HepG2 (cell line): ENCODE results near the gene FBF1. TPM values are rescaled to one million over a fixed set of nuclear protein-coding genes. Genes with fewer than 3 reads are reported as not detected.

ENCODE experiments used
- ATM ChIP-seq: fragments of 450-650 bp; IDR thresholded peaks from 2 replicates; pipeline ENCODE4 v1.7.1; 2017; ENCODE audit warnings: mild to moderate bottlenecking, borderline replicate concordance
- ERF ChIP-seq: IDR thresholded peaks from 2 replicates; pipeline ENCODE4 v1.6.1; 2018; ENCODE audit warnings: missing biosample characterization, missing genetic modification reagents
- HMG20B ChIP-seq: conservative IDR thresholded peaks from 2 replicates; pipeline ENCODE4 v1.6.1; 2016; ENCODE audit warnings: missing genetic modification reagents, missing compliant biosample characterization
- KMT2A ChIP-seq: sonication (generic); formaldehyde crosslinking; IDR thresholded peaks from 2 replicates; pipeline ENCODE4 v1.4.0; 2020; ENCODE audit warnings: missing genetic modification reagents
- NFAT5 ChIP-seq: sonication (generic); formaldehyde crosslinking; IDR thresholded peaks from 2 replicates; pipeline ENCODE4 v1.4.0; 2020; ENCODE audit warnings: missing genetic modification reagents
- NFE2L1 ChIP-seq: sonication (generic); formaldehyde crosslinking; IDR thresholded peaks from 2 replicates; pipeline ENCODE4 v1.4.0; 2020; ENCODE audit warnings: missing genetic modification reagents, mild to moderate bottlenecking, borderline replicate concordance
- PAWR ChIP-seq: sonication (generic); formaldehyde crosslinking; IDR thresholded peaks from 2 replicates; pipeline ENCODE4 v1.4.0; 2020; ENCODE audit warnings: missing genetic modification reagents, mild to moderate bottlenecking, borderline replicate concordance
- RARG ChIP-seq: sonication (generic); formaldehyde crosslinking; IDR thresholded peaks from 2 replicates; pipeline ENCODE4 v1.4.0; 2020; ENCODE audit warnings: low read depth, mild to moderate bottlenecking, missing genetic modification reagents
- SIN3B ChIP-seq: fragments of 150-350 bp; IDR thresholded peaks from 2 replicates; pipeline ENCODE4 v1.6.1; 2014; ENCODE audit warnings: low read length
- SP140L ChIP-seq: sonication (generic); formaldehyde crosslinking; IDR thresholded peaks from 2 replicates; pipeline ENCODE4 v1.4.0; 2020; ENCODE audit warnings: missing genetic modification reagents, borderline replicate concordance
- TCF7L2 ChIP-seq: IDR thresholded peaks from 2 replicates; pipeline ENCODE4 v1.6.1; 2011; ENCODE audit warnings: mild to moderate bottlenecking, low read depth, low read length, moderate library complexity
- ZNF619 ChIP-seq: sonication (generic); formaldehyde crosslinking; IDR thresholded peaks from 2 replicates; pipeline ENCODE4 v1.4.0; 2020; ENCODE audit warnings: mild to moderate bottlenecking, missing genetic modification reagents
- polyA plus RNA-seq, 8 experiments: library from polyadenylated mRNA; depleted of rRNA in 3 of 8; stranded (reverse) in 7 of 8; unstranded in 1 of 8; fragments of >200 nt; fragmentation: Illumina TruSeq in 4 of 8; extraction: Trizol in 4 of 8; gene quantifications; 2 replicates each; pipeline versions ENCODE4 v1.2.1 to v1.2.3, GENCODE V29; 2011 to 2016; ENCODE audit warnings: low read depth in 4 of 8, missing spikeins in 1 of 8, mixed read lengths in 1 of 8; ENCODE audit not compliant: insufficient read depth in 1 of 8
- total RNA-seq, 5 experiments: library from RNA; depleted of rRNA; stranded (reverse); fragments of >200 nt; fragmentation: Illumina TruSeq; extraction: Trizol; gene quantifications; 2 replicates each; pipeline ENCODE4 v1.2.3, GENCODE V29; 2016; ENCODE audit warnings: low read depth in 1 of 5
- TF ChIP-seq, protein P1 (sequence below): IDR thresholded peaks from 2 replicates; pipeline ENCODE4 v1.6.1; 2012; ENCODE audit warnings: low read depth, low read length, improper control_type of control experiment
- TF ChIP-seq, protein P2 (sequence below), 2 experiments: sonication (generic) in 1 of 2; formaldehyde crosslinking in 1 of 2; IDR thresholded peaks; 2 replicates each; pipeline versions ENCODE4 v1.4.0 to v1.6.1; 2016 to 2020; ENCODE audit warnings: borderline replicate concordance in 1 of 2, low read depth in 1 of 2, mild to moderate bottlenecking in 1 of 2, missing genetic modification reagents in 1 of 2

FBF1 gene
- total and polyA plus RNA-seq, 2 of the 13 experiments (the other 11 are each of a cell fraction or from before 2014, with no cell fraction given) = 2.4 to 8.1 TPM

- TF ChIP-seq, protein P1, sequence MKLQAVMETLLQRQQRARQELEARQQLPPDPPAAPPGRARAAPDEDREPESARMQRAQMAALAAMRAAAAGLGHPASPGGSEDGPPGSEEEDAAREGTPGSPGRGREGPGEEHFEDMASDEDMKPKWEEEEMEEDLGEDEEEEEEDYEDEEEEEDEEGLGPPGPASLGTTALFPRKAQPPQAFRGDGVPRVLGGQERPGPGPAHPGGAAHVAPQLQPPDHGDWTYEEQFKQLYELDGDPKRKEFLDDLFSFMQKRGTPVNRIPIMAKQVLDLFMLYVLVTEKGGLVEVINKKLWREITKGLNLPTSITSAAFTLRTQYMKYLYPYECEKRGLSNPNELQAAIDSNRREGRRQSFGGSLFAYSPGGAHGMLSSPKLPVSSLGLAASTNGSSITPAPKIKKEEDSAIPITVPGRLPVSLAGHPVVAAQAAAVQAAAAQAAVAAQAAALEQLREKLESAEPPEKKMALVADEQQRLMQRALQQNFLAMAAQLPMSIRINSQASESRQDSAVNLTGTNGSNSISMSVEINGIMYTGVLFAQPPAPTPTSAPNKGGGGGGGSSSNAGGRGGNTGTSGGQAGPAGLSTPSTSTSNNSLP = peak; percentile 49; the same call in 1 of the 2 replicates
- TF ChIP-seq SP140L (CRISPR knock-in tag) = 0 out of 2 replicates have a peak, but pooled peaks have one; percentile 68
- TF ChIP-seq HMG20B (CRISPR knock-in tag) = peak; percentile 89
- no peak for TF ChIP-seq ATM
- TF ChIP-seq, protein P2, sequence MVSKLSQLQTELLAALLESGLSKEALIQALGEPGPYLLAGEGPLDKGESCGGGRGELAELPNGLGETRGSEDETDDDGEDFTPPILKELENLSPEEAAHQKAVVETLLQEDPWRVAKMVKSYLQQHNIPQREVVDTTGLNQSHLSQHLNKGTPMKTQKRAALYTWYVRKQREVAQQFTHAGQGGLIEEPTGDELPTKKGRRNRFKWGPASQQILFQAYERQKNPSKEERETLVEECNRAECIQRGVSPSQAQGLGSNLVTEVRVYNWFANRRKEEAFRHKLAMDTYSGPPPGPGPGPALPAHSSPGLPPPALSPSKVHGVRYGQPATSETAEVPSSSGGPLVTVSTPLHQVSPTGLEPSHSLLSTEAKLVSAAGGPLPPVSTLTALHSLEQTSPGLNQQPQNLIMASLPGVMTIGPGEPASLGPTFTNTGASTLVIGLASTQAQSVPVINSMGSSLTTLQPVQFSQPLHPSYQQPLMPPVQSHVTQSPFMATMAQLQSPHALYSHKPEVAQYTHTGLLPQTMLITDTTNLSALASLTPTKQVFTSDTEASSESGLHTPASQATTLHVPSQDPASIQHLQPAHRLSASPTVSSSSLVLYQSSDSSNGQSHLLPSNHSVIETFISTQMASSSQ (IDR thresholded peaks at IDR 0.05; ENCODE audit: low read depth) = no peak
- TF ChIP-seq, protein P2 (CRISPR knock-in tag; IDR thresholded peaks at IDR 0.05; ENCODE audit: borderline replicate concordance) = peak; percentile 76; the same call in 1 of the 2 replicates
- TF ChIP-seq PAWR = peak; percentile 33; the same call in 1 of the 2 replicates
- TF ChIP-seq KMT2A = peak; percentile 91
- peak; percentile 88 for TF ChIP-seq ZNF619
- TF ChIP-seq RARG (CRISPR knock-in tag) = no peak
- peak; percentile 50; the same call in 1 of the 2 replicates for TF ChIP-seq SIN3B
- no peak; the same call in 1 of the 2 replicates for TF ChIP-seq NFAT5 (CRISPR knock-in tag)
- TF ChIP-seq ERF (CRISPR knock-in tag) = peak; percentile 99
- TF ChIP-seq TCF7L2 = no peak
- TF ChIP-seq NFE2L1 = no peak
These were observed 35.9 kb downstream of the FBF1 start, which contains the start of gene MRPL38 (continued) for GRCh38 chr17:75904749-75905521.
